ENCODE data around the gene AP1B1. TPM values are rescaled to one million over a fixed set of nuclear protein-coding genes. Genes with fewer than 3 reads are reported as not detected.

AP1B1 gene
- total RNA-seq, 2 donors from 2014 or later = 44.2 to 44.6 TPM

GRCh38 chr22:29277927-29278326 lies 110.4 kb downstream of the AP1B1 start:
- intact Hi-C loops (cut with DNase I) = no loop called here
- DNase-seq (no peak), ATAC-seq (no peak)

Small RNA genes lying within 50 kb of the gene (microRNA-seq; reads per million reads assigned to microRNA genes)
- 5.4 to 9.0 reads per million in 2 donors for gene MIR3653

Other genes with a start within 250 kb of the AP1B1 start
- 1 to 10 TPM in 1 of 2 donors, under 1 TPM in 1; 0.52 to 1.8 TPM for gene EMID1, start 182.7 kb downstream of the AP1B1 start, total RNA-seq
- 10 to 100 TPM; 15.6 to 19.0 TPM for gene RHBDD3, start 120.6 kb downstream of the AP1B1 start, total RNA-seq
- 100 to 1,000 TPM; 109 to 175 TPM for gene EWSR1, start 120.3 kb downstream of the AP1B1 start, total RNA-seq
- 10 to 100 TPM; 20.1 to 25.2 TPM for gene GAS2L1, start 81.9 kb downstream of the AP1B1 start, total RNA-seq
- gene RASL10A, start 72.9 kb downstream of the AP1B1 start, total RNA-seq = 1 to 10 TPM; 1.0 to 3.1 TPM
- not detected for gene RFPL1, start 50.0 kb upstream of the AP1B1 start, total RNA-seq
- under 1 TPM; 0.31 to 0.41 TPM for gene NEFH, start 91.6 kb upstream of the AP1B1 start, total RNA-seq
- gene THOC5, start 165.2 kb upstream of the AP1B1 start, total RNA-seq = 10 to 100 TPM; 35.6 to 39.9 TPM
- 10 to 100 TPM; 18.1 to 19.7 TPM for gene NIPSNAP1, start 192.5 kb upstream of the AP1B1 start, total RNA-seq
- 10 to 100 TPM; 45.3 to 48.7 TPM for gene NF2, start 215.1 kb upstream of the AP1B1 start, total RNA-seq